ENCODE data around the gene MORF4L2. TPM values are rescaled to one million over a fixed set of nuclear protein-coding genes. Genes with fewer than 3 reads are reported as not detected.
A peak's percentile ranks its signal among the peaks of the same experiment; 100 is the strongest.

Gene MORF4L2
- total RNA-seq, 1 donor from 2014 or later: 514 TPM

- H4K20me1 ChIP-seq (ENCODE audit: insufficient read depth, low read length): no peaks in the 10 kb centered on the region
- peak overlapping the region; percentile 72 for H3K4me2 ChIP-seq (ENCODE audit: low read length)
- no peaks in the 10 kb centered on the region for H3K36me3 Mint-ChIP-seq (ENCODE audit: low read depth, unreplicated experiment)
- H3K9ac ChIP-seq (ENCODE audit: low read length): peak overlapping the region; percentile 77
- peak overlapping the region; percentile 17 for H3K4me3 Mint-ChIP-seq (ENCODE audit: unreplicated experiment)
- H3K4me1 ChIP-seq (ENCODE audit: insufficient read depth, low read length): peaks cover 35% of the 10 kb centered on the region
- H3K9me3 Mint-ChIP-seq (ENCODE audit: unreplicated experiment): no peaks in the 10 kb centered on the region
- peak overlapping the region; percentile 95 for H3K27ac Mint-ChIP-seq (ENCODE audit: unreplicated experiment)
- H3K27ac ChIP-seq (ENCODE audit: low read depth, low read length): peak overlapping the region; percentile 93
- no peaks in the 10 kb centered on the region for H3K36me3 ChIP-seq (ENCODE audit: insufficient read depth, low read length)
- H3K27me3 ChIP-seq (ENCODE audit: insufficient read depth, low read length): no peaks in the 10 kb centered on the region
- TF ChIP-seq, protein P1, sequence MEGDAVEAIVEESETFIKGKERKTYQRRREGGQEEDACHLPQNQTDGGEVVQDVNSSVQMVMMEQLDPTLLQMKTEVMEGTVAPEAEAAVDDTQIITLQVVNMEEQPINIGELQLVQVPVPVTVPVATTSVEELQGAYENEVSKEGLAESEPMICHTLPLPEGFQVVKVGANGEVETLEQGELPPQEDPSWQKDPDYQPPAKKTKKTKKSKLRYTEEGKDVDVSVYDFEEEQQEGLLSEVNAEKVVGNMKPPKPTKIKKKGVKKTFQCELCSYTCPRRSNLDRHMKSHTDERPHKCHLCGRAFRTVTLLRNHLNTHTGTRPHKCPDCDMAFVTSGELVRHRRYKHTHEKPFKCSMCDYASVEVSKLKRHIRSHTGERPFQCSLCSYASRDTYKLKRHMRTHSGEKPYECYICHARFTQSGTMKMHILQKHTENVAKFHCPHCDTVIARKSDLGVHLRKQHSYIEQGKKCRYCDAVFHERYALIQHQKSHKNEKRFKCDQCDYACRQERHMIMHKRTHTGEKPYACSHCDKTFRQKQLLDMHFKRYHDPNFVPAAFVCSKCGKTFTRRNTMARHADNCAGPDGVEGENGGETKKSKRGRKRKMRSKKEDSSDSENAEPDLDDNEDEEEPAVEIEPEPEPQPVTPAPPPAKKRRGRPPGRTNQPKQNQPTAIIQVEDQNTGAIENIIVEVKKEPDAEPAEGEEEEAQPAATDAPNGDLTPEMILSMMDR (IDR thresholded peaks at IDR 0.05; ENCODE audit: insufficient read depth, low read depth, low read length): no peak
- TF ChIP-seq EZH2 (IDR thresholded peaks at IDR 0.05; ENCODE audit: insufficient read depth, low read length): no peak
- FAIRE-seq (no peak), DNase-seq (ENCODE audit: low read depth) (no peak)
- peak overlapping the region; percentile 37 for H2AFZ ChIP-seq (ENCODE audit: low read depth, low read length)
- no peaks in the 10 kb centered on the region for H3K79me2 ChIP-seq (ENCODE audit: insufficient read depth, low read length)
- peaks cover 6% of the 10 kb centered on the region for H3K27me3 Mint-ChIP-seq (ENCODE audit: low read depth, unreplicated experiment)
- H3K9me3 ChIP-seq (ENCODE audit: insufficient read depth, low read depth, low read length): no peaks in the 10 kb centered on the region
- H3K4me1 Mint-ChIP-seq (ENCODE audit: low read depth, unreplicated experiment): peaks cover 18% of the 10 kb centered on the region
- H3K4me3 ChIP-seq (ENCODE audit: insufficient read depth, low read depth, low read length): no peak overlapping the region
These were observed 43.8 kb upstream of the MORF4L2 start for GRCh38 chrX:103730147-103730795.

DNA sequence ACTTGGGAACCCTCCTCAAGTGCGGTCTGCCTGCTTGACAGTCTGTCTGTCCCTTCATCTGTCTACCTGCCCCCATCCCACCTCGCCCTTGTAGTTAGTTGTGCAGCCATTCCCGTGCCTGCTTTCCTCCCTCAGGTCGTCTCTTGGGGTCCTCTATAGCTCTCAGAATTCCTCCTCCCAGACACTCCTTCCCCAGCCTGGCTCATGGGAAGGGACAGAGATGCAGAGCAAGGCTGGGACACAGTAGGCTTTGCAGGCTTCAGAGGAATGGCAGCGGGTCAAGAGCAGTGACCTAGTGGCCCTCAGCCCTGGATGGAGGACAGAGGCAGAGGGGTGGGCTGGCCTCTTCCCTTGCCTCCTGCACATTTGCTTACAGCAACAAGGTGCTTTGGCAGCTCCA lies 42.5 kb upstream of the MORF4L2 start:
- H3K4me2 ChIP-seq (ENCODE audit: low read length): no peak overlapping the region

More for the DNA sequence above, 42.5 kb upstream of the MORF4L2 start:
- H3K27me3 Mint-ChIP-seq (ENCODE audit: low read depth, unreplicated experiment): peaks cover 6% of the 10 kb centered on the region
- H3K36me3 ChIP-seq (ENCODE audit: insufficient read depth, low read length): no peaks in the 10 kb centered on the region
- H2AFZ ChIP-seq (ENCODE audit: low read depth, low read length): no peak overlapping the region
- H4K20me1 ChIP-seq (ENCODE audit: insufficient read depth, low read length): no peaks in the 10 kb centered on the region
- H3K36me3 Mint-ChIP-seq (ENCODE audit: low read depth, unreplicated experiment): no peaks in the 10 kb centered on the region
- H3K27ac Mint-ChIP-seq (ENCODE audit: unreplicated experiment): no peak overlapping the region
- no peaks in the 10 kb centered on the region for H3K9me3 Mint-ChIP-seq (ENCODE audit: unreplicated experiment)
- no peak overlapping the region for H3K9ac ChIP-seq (ENCODE audit: low read length)
- FAIRE-seq (no peak), DNase-seq (ENCODE audit: low read depth) (no peak)
- no peak overlapping the region for H3K27ac ChIP-seq (ENCODE audit: low read depth, low read length)
- no peak overlapping the region for H3K4me3 Mint-ChIP-seq (ENCODE audit: unreplicated experiment)
- peaks cover 35% of the 10 kb centered on the region for H3K4me1 ChIP-seq (ENCODE audit: insufficient read depth, low read length)
- no peak overlapping the region for H3K4me3 ChIP-seq (ENCODE audit: insufficient read depth, low read depth, low read length)
- no peaks in the 10 kb centered on the region for H3K79me2 ChIP-seq (ENCODE audit: insufficient read depth, low read length)
- no peaks in the 10 kb centered on the region for H3K27me3 ChIP-seq (ENCODE audit: insufficient read depth, low read length)
- peaks cover 14% of the 10 kb centered on the region for H3K4me1 Mint-ChIP-seq (ENCODE audit: low read depth, unreplicated experiment)
- no peaks in the 10 kb centered on the region for H3K9me3 ChIP-seq (ENCODE audit: insufficient read depth, low read depth, low read length)
- TF ChIP-seq, protein P1 (IDR thresholded peaks at IDR 0.05; ENCODE audit: insufficient read depth, low read depth, low read length): no peak
- no peak for TF ChIP-seq EZH2 (IDR thresholded peaks at IDR 0.05; ENCODE audit: insufficient read depth, low read length)

Data from astrocyte (in vitro differentiated cells and primary cell).